ENCODE data around the gene FARS2.
A peak's percentile ranks its signal among the peaks of the same experiment; 100 is the strongest.

FARS2 gene

GRCh38 chr6:5390177-5390576 lies 128.9 kb downstream of the FARS2 start:
- no peaks in the 10 kb centered on the region for H3K9me3 Mint-ChIP-seq
- H3K36me3 Mint-ChIP-seq (ENCODE audit: low read depth): no peaks in the 10 kb centered on the region
- no peak overlapping the region for H3K4me3 Mint-ChIP-seq
- no peak overlapping the region for H3K27ac Mint-ChIP-seq
- peaks cover 5% of the 10 kb centered on the region for H3K4me1 Mint-ChIP-seq
- H3K27me3 Mint-ChIP-seq (ENCODE audit: low read depth): no peaks in the 10 kb centered on the region
- TF ChIP-seq, protein P1, sequence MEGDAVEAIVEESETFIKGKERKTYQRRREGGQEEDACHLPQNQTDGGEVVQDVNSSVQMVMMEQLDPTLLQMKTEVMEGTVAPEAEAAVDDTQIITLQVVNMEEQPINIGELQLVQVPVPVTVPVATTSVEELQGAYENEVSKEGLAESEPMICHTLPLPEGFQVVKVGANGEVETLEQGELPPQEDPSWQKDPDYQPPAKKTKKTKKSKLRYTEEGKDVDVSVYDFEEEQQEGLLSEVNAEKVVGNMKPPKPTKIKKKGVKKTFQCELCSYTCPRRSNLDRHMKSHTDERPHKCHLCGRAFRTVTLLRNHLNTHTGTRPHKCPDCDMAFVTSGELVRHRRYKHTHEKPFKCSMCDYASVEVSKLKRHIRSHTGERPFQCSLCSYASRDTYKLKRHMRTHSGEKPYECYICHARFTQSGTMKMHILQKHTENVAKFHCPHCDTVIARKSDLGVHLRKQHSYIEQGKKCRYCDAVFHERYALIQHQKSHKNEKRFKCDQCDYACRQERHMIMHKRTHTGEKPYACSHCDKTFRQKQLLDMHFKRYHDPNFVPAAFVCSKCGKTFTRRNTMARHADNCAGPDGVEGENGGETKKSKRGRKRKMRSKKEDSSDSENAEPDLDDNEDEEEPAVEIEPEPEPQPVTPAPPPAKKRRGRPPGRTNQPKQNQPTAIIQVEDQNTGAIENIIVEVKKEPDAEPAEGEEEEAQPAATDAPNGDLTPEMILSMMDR (IDR thresholded peaks at IDR 0.05; ENCODE audit: unreplicated experiment in 3 of 3): no peak

- no peak overlapping the region for H3K4me3 Mint-ChIP-seq
- TF ChIP-seq, protein P1 (IDR thresholded peaks at IDR 0.05; ENCODE audit: unreplicated experiment in 3 of 3): no peak
- no peak overlapping the region for H3K27ac Mint-ChIP-seq
- H3K36me3 Mint-ChIP-seq (ENCODE audit: low read depth): no peaks in the 10 kb centered on the region
- H3K4me1 Mint-ChIP-seq: peaks cover 2% of the 10 kb centered on the region
- H3K9me3 Mint-ChIP-seq: no peaks in the 10 kb centered on the region
- H3K27me3 Mint-ChIP-seq (ENCODE audit: low read depth): no peaks in the 10 kb centered on the region
These were observed 133.0 kb downstream of the FARS2 start for GRCh38 chr6:5394280-5394679.

DNA sequence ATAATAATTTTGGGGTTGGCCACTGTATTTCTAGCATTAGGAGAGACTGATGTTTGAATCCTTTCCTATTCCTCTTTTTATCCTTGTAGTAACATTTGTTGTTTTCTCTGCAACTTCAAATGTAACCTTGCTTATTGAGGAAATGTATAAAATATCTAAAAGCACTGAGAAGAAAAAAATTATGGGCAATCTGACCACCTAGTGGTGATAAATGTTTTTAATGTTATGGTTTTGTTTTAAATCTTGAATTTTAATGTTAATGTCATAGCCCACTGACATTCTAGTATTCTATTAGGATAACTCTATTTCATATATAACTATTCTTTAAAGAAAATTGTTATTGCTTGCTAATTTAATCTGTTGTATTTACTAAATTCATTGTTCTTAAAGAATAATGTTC lies 134.4 kb downstream of the FARS2 start:
- H3K27me3 Mint-ChIP-seq (ENCODE audit: low read depth): no peaks in the 10 kb centered on the region
- H3K9me3 Mint-ChIP-seq: peaks cover under 1% of the 10 kb centered on the region
- TF ChIP-seq, protein P1 (IDR thresholded peaks at IDR 0.05; ENCODE audit: unreplicated experiment in 3 of 3): no peak
- no peaks in the 10 kb centered on the region for H3K36me3 Mint-ChIP-seq (ENCODE audit: low read depth)
- H3K27ac Mint-ChIP-seq: no peak overlapping the region
- H3K4me3 Mint-ChIP-seq: no peak overlapping the region
- H3K4me1 Mint-ChIP-seq: no peaks in the 10 kb centered on the region

- peaks cover 13% of the 10 kb centered on the region for H3K36me3 Mint-ChIP-seq (ENCODE audit: low read depth)
- no peak overlapping the region for H3K27ac Mint-ChIP-seq
- no peaks in the 10 kb centered on the region for H3K27me3 Mint-ChIP-seq (ENCODE audit: low read depth)
- TF ChIP-seq, protein P1 (IDR thresholded peaks at IDR 0.05; ENCODE audit: unreplicated experiment in 3 of 3): peak; percentile 15 to 37 (median 18)
- no peaks in the 10 kb centered on the region for H3K4me1 Mint-ChIP-seq
- no peak overlapping the region for H3K4me3 Mint-ChIP-seq
- H3K9me3 Mint-ChIP-seq: peaks cover 14% of the 10 kb centered on the region
These were observed 137.2 kb downstream of the FARS2 start for GRCh38 chr6:5398530-5398929.

- no peaks in the 10 kb centered on the region for H3K4me1 Mint-ChIP-seq
- TF ChIP-seq, protein P1 (IDR thresholded peaks at IDR 0.05; ENCODE audit: unreplicated experiment in 3 of 3): no peak
- H3K27me3 Mint-ChIP-seq (ENCODE audit: low read depth): no peaks in the 10 kb centered on the region
- peaks cover 13% of the 10 kb centered on the region for H3K36me3 Mint-ChIP-seq (ENCODE audit: low read depth)
- no peak overlapping the region for H3K27ac Mint-ChIP-seq
- no peak overlapping the region for H3K4me3 Mint-ChIP-seq
- H3K9me3 Mint-ChIP-seq: peaks cover 14% of the 10 kb centered on the region
These were observed 138.1 kb downstream of the FARS2 start for GRCh38 chr6:5399391-5399790.

GRCh38 chr6:5401845-5402738 lies 140.8 kb downstream of the FARS2 start:
- peaks cover 18% of the 10 kb centered on the region for H3K36me3 Mint-ChIP-seq (ENCODE audit: low read depth)
- TF ChIP-seq, protein P1 (IDR thresholded peaks at IDR 0.05; ENCODE audit: unreplicated experiment in 3 of 3): peak in 1 of 3 experiments; percentile 17
- H3K4me3 Mint-ChIP-seq: no peak overlapping the region
- no peaks in the 10 kb centered on the region for H3K27me3 Mint-ChIP-seq (ENCODE audit: low read depth)
- H3K4me1 Mint-ChIP-seq: no peaks in the 10 kb centered on the region
- peaks cover 14% of the 10 kb centered on the region for H3K9me3 Mint-ChIP-seq
- no peak overlapping the region for H3K27ac Mint-ChIP-seq
